IMR-90 (cell line): ENCODE data around the gene RALGPS1. TPM values are rescaled to one million over a fixed set of nuclear protein-coding genes. Genes with fewer than 3 reads are reported as not detected.

Source experiments
- ATAC-seq: fragments of 200-7000 bp; cut with Tn5 transposase; 2 replicates; pipeline ENCODE4 v1.9.1; 2020; ENCODE audit warnings: low read depth, mild to moderate bottlenecking, moderate library complexity
- BruUV-seq: library from RNA; stranded (reverse); fragments of 400-500 nt; replicated peaks from 2 replicates; lab custom pipeline; 2021; lab: Mats Ljungman, UMichigan
- CTCF ChIA-PET: fragments of 300-600 bp; formaldehyde crosslinking; extraction: SDS; loops from one replicate; lab custom pipeline; 2021; ENCODE audit warnings: antibody characterized with exemption; lab: Yijun Ruan, JAX
- POLR2A ChIA-PET: fragments of 300-600 bp; sonication (Branson Sonifier 250); formaldehyde crosslinking; loops from one replicate; lab custom pipeline; 2022; ENCODE audit warnings: antibody characterized with exemption; ENCODE audit not compliant: unreplicated experiment; lab: Charles Lee
- DNase-seq: peaks from one replicate; pipeline ENCODE4 v3.0.0; 2013
- H2AFZ ChIP-seq: replicated peaks from 2 replicates; pipeline ENCODE3; 2013; ENCODE audit warnings: low read length, mild to moderate bottlenecking; ENCODE audit not compliant: poor library complexity
- H2AK5ac ChIP-seq: 2 replicates; pipeline ENCODE4 v1.6.1; 2013; ENCODE audit warnings: low read depth, low read length, inconsistent platforms
- H2AK9ac ChIP-seq: replicated peaks from 2 replicates; pipeline ENCODE3; 2013; ENCODE audit warnings: mild to moderate bottlenecking, low read depth, low read length, moderate library complexity; ENCODE audit not compliant: poor library complexity
- H2BK120ac ChIP-seq: 2 replicates; pipeline ENCODE4 v1.6.1; 2013; ENCODE audit warnings: low read depth, low read length, inconsistent platforms
- H2BK15ac ChIP-seq: 3 replicates; pipeline ENCODE4 v1.6.1; 2013; ENCODE audit warnings: low read depth, low read length, inconsistent platforms
- H2BK20ac ChIP-seq: 2 replicates; pipeline ENCODE4 v1.6.1; 2013; ENCODE audit warnings: low read depth, mild to moderate bottlenecking, inconsistent platforms, low read length, moderate library complexity
- H2BK5ac ChIP-seq: 2 replicates; pipeline ENCODE4 v1.6.1; 2013; ENCODE audit warnings: mild to moderate bottlenecking, low read depth, low read length, inconsistent platforms; ENCODE audit not compliant: poor library complexity, severe bottlenecking
- H3K14ac ChIP-seq: replicated peaks from 2 replicates; pipeline ENCODE4 v1.6.1; 2013; ENCODE audit warnings: low read depth, low read length, inconsistent platforms
- H3K18ac ChIP-seq: 2 replicates; pipeline ENCODE4 v1.6.1; 2013; ENCODE audit warnings: low read depth, low read length, control low read depth
- H3K23ac ChIP-seq: 2 replicates; pipeline ENCODE4 v1.6.1; 2013; ENCODE audit warnings: low read depth, low read length, inconsistent platforms
- H3K27ac ChIP-seq: 2 replicates; pipeline ENCODE4 v1.5.1; 2013; ENCODE audit warnings: mild to moderate bottlenecking, control low read depth, low read length; ENCODE audit not compliant: insufficient read depth
- H3K27me3 ChIP-seq: 2 replicates; pipeline ENCODE4 v1.6.1; 2013; ENCODE audit warnings: low read length; ENCODE audit not compliant: control insufficient read depth, insufficient read depth
- H3K36me3 ChIP-seq: 2 replicates; pipeline ENCODE4 v1.6.1; 2013; ENCODE audit warnings: low read length, mixed read lengths; ENCODE audit not compliant: control insufficient read depth, insufficient read depth
- H3K4ac ChIP-seq: 2 replicates; pipeline ENCODE4 v1.6.1; 2013; ENCODE audit warnings: low read depth, low read length, inconsistent platforms
- H3K4me1 ChIP-seq: 2 replicates; pipeline ENCODE4 v1.6.1; 2013; ENCODE audit warnings: low read length, mixed read lengths; ENCODE audit not compliant: control insufficient read depth, insufficient read depth
- H3K4me2 ChIP-seq: 2 replicates; pipeline ENCODE4 v1.6.1; 2013; ENCODE audit warnings: low read depth, mild to moderate bottlenecking, control low read depth, low read length, moderate library complexity
- H3K4me3 ChIP-seq: 2 replicates; pipeline ENCODE4 v1.5.1; 2013; ENCODE audit warnings: low read depth, mild to moderate bottlenecking, control low read depth, low read length, moderate library complexity; ENCODE audit not compliant: insufficient read depth
- H3K56ac ChIP-seq: 2 replicates; pipeline ENCODE4 v1.6.1; 2013; ENCODE audit warnings: low read length, inconsistent platforms; ENCODE audit not compliant: insufficient read depth; ENCODE audit errors: extremely low read depth
- H3K79me1 ChIP-seq, 2 experiments: 2 replicates each; pipeline ENCODE4 v1.6.1; 2013; ENCODE audit warnings: low read length in 2 of 2, inconsistent platforms in 1 of 2, low read depth in 1 of 2
- H3K9ac ChIP-seq: 2 replicates; pipeline ENCODE4 v1.6.1; 2013; ENCODE audit warnings: low read depth, low read length, control low read depth
- H3K9me1 ChIP-seq: 2 replicates; pipeline ENCODE4 v1.6.1; 2013; ENCODE audit warnings: low read length, inconsistent platforms; ENCODE audit not compliant: insufficient read depth
- H3K9me3 ChIP-seq: 2 replicates; pipeline ENCODE4 v1.6.1; 2013; ENCODE audit warnings: low read length; ENCODE audit not compliant: control insufficient read depth, insufficient read depth
- H4K20me1 ChIP-seq: 2 replicates; pipeline ENCODE4 v1.6.1; 2013; ENCODE audit warnings: low read length, inconsistent platforms; ENCODE audit not compliant: insufficient read depth
- H4K5ac ChIP-seq: 2 replicates; pipeline ENCODE4 v1.6.1; 2013; ENCODE audit warnings: mild to moderate bottlenecking, low read depth, low read length, control low read depth
- H4K8ac ChIP-seq, 2 experiments: 2 replicates each; pipeline ENCODE4 v1.6.1; 2013; ENCODE audit warnings: low read depth in 2 of 2, low read length in 2 of 2, control low read depth in 1 of 2, inconsistent platforms in 1 of 2
- H4K91ac ChIP-seq: 2 replicates; pipeline ENCODE4 v1.6.1; 2013; ENCODE audit warnings: low read depth, low read length, inconsistent platforms; ENCODE audit not compliant: insufficient read depth
- BHLHE40 ChIP-seq: fragments of 150-350 bp; IDR thresholded peaks from 2 replicates; pipeline ENCODE4 v1.6.1; 2016; ENCODE audit warnings: mild to moderate bottlenecking, low read depth, low read length
- FOS ChIP-seq: fragments of 150-350 bp; IDR thresholded peaks from 2 replicates; pipeline ENCODE4 v1.6.1; 2016; ENCODE audit warnings: low read depth, low read length
- MXI1 ChIP-seq: IDR thresholded peaks from 2 replicates; pipeline ENCODE4 v1.6.1; 2012; ENCODE audit warnings: low read depth, mild to moderate bottlenecking, low read length, moderate library complexity, borderline replicate concordance
- RAD21 ChIP-seq: IDR thresholded peaks from 2 replicates; pipeline ENCODE4 v1.6.1; 2012; ENCODE audit warnings: low read length, improper control_type of control experiment
- RCOR1 ChIP-seq: IDR thresholded peaks from 2 replicates; pipeline ENCODE4 v1.6.1; 2012; ENCODE audit warnings: mild to moderate bottlenecking, low read length, improper control_type of control experiment; ENCODE audit not compliant: insufficient replicate concordance
- RFX5 ChIP-seq: IDR thresholded peaks from 2 replicates; pipeline ENCODE4 v1.8.0; 2012; ENCODE audit warnings: low read depth, mild to moderate bottlenecking, low read length, moderate library complexity
- SMC3 ChIP-seq: fragments of 150-350 bp; IDR thresholded peaks from 2 replicates; pipeline ENCODE4 v1.6.1; 2016; ENCODE audit warnings: low read depth, mild to moderate bottlenecking, antibody characterized with exemption, low read length, moderate library complexity
- WGBS, 2 experiments: methylation state at CpG; one replicate each; pipeline versions ENCODE4 v1.1.5 to v1.1.7; 2013; ENCODE audit warnings: missing lambda C conversion rate in 2 of 2; ENCODE audit not compliant: insufficient read length in 1 of 2; ENCODE audit errors: extremely low coverage in 2 of 2; 5-methylcytosine and 5-hydroxymethylcytosine counted together
- dilution Hi-C: fragments of 300-500 bp; cut with HindIII; formaldehyde crosslinking; loops from one replicate; pipeline ENCODE4 v1.14.3; 2018; ENCODE audit warnings: low sequenced_read_pairs; ENCODE audit not compliant: unreplicated experiment
- in situ Hi-C: fragments of 300-500 bp; cut with MboI; formaldehyde crosslinking; loops from 3 replicates; pipeline ENCODE4 v1.14.3; 2019; ENCODE audit warnings: low sequenced_read_pairs, inconsistent platforms, mixed read lengths
- intact Hi-C: fragments of 100-400 bp; cut with micrococcal nuclease; formaldehyde crosslinking; loops from 2 replicates; pipeline ENCODE4 v1.10.0; 2022
- polyA plus RNA-seq, 3 experiments: library from polyadenylated mRNA; depleted of rRNA; stranded (reverse); fragments of >200 nt; gene quantifications; 2 replicates each; pipeline ENCODE4 v1.2.3, GENCODE V29; 2012; ENCODE audit warnings: low replicate concordance in 1 of 3
- total RNA-seq: library from RNA; depleted of rRNA; stranded (reverse); fragments of >200 nt; gene quantifications from 2 replicates; pipeline ENCODE4 v1.2.3, GENCODE V29; 2012
- TF ChIP-seq, protein P1 (sequence below): fragments of 150-350 bp; IDR thresholded peaks from 2 replicates; pipeline ENCODE4 v1.6.1; 2017; ENCODE audit warnings: mild to moderate bottlenecking, antibody characterized with exemption, low read length, low read depth

RALGPS1 gene
- total and polyA plus RNA-seq, 2 of the 4 experiments (the other 2 are of a cell fraction) = 0.90 to 2.8 TPM

DNA sequence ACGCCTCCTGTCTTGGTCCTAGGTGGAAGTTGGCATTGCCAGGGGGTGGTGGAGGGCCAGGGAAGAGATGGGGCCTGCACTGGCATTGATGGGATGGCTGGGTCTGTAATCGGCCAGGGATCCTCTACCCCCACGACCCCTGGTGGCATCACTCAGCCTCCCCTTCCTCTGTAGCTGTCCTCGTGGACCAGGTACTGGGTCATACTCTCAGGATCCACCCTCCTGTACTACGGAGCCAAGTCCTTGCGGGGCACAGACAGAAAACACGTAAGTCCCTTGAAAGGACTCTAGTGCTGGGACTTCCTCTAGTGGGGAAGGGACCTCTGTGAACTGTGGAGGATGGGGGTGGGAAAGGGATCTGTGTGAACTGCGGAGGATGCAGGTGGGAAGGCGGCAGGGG, 297.9 kb downstream of the RALGPS1 start:
- H3K14ac ChIP-seq = no peak overlapping the region
- H2AK5ac ChIP-seq = no peak overlapping the region
- BruUV-seq = no TSS peak
- ATAC-seq (no peak), DNase-seq (no peak)
- ChIA-PET CTCF (no interaction called here), POLR2A (no interaction called here)
- no peak overlapping the region for H3K4me3 ChIP-seq
- no peak overlapping the region for H2AFZ ChIP-seq
- H3K23ac ChIP-seq = no peak overlapping the region
- H3K18ac ChIP-seq = no peak overlapping the region
- no peak overlapping the region for H4K91ac ChIP-seq
- no peak overlapping the region for H3K4me2 ChIP-seq
- dilution Hi-C loops (no loop called here), intact Hi-C loops (no loop called here), in situ Hi-C loops (no loop called here)
- no peak overlapping the region for H2BK15ac ChIP-seq
- TF ChIP-seq RAD21 (no peak), MXI1 (no peak), SMC3 (no peak), RCOR1 (no peak), FOS (no peak), BHLHE40 (no peak), RFX5 (no peak)
- TF ChIP-seq, protein P1, sequence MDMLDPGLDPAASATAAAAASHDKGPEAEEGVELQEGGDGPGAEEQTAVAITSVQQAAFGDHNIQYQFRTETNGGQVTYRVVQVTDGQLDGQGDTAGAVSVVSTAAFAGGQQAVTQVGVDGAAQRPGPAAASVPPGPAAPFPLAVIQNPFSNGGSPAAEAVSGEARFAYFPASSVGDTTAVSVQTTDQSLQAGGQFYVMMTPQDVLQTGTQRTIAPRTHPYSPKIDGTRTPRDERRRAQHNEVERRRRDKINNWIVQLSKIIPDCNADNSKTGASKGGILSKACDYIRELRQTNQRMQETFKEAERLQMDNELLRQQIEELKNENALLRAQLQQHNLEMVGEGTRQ = no peak
- H2BK20ac ChIP-seq = no peak overlapping the region
- no peak overlapping the region for H2AK9ac ChIP-seq
- H3K4me1 ChIP-seq = peaks cover 6% of the 10 kb centered on the region; the same call in 1 of the 2 replicates
- no peak overlapping the region for H2BK5ac ChIP-seq
- H3K56ac ChIP-seq = no peak overlapping the region
- H3K79me1 ChIP-seq = no peaks in the 10 kb centered on the region
- H3K4ac ChIP-seq = no peak overlapping the region
- peaks cover 15% of the 10 kb centered on the region for H3K27me3 ChIP-seq
- H3K27ac ChIP-seq = no peak overlapping the region
- H3K9me3 ChIP-seq = no peaks in the 10 kb centered on the region
- no peaks in the 10 kb centered on the region for H4K20me1 ChIP-seq
- H2BK120ac ChIP-seq = no peak overlapping the region
- no peak overlapping the region for H4K8ac ChIP-seq
- H3K9me1 ChIP-seq = peaks cover 4% of the 10 kb centered on the region; the same call in 1 of the 2 replicates
- no peak overlapping the region for H4K5ac ChIP-seq
- H3K9ac ChIP-seq = no peak overlapping the region
- no peaks in the 10 kb centered on the region for H3K36me3 ChIP-seq
- WGBS, 2 experiments = 100% methylated on average over 2 of the region's 9 CpGs; no CpG with 5 or more reads in 1 of the 2 experiments
